Neural cell (in vitro differentiated cells): Measurements from ENCODE around the gene FAM43A. TPM values are rescaled to one million over a fixed set of nuclear protein-coding genes. Genes with fewer than 3 reads are reported as not detected.

Source experiments
- H2AFZ ChIP-seq: fragments of 200-600, 300-800 bp; sonication (generic), shearing (Covaris generic); 2 replicates; pipeline ENCODE4 v1.6.0; 2014; ENCODE audit warnings: low read depth, mild to moderate bottlenecking, antibody characterized with exemption, low read length, moderate library complexity
- H3F3A ChIP-seq: fragments of 200-600 bp; shearing (Covaris generic); 2 replicates; pipeline ENCODE4 v1.6.1; 2016; ENCODE audit warnings: mild to moderate bottlenecking, moderate library complexity, mixed read lengths, antibody characterized with exemption, low read length; ENCODE audit not compliant: insufficient read depth, poor library complexity, severe bottlenecking
- H3K27ac ChIP-seq: fragments of 200-600, 300-800 bp; sonication (generic), shearing (Covaris generic); 2 replicates; pipeline ENCODE4 v1.5.1; 2014; ENCODE audit warnings: mild to moderate bottlenecking, low read length, moderate library complexity
- H3K27me3 ChIP-seq: fragments of 300-800, 200-600 bp; sonication (generic), shearing (Covaris generic); 2 replicates; pipeline ENCODE4 v1.6.0; 2014; ENCODE audit warnings: mild to moderate bottlenecking, low read depth, low read length, moderate library complexity; ENCODE audit not compliant: insufficient read depth
- H3K36me3 ChIP-seq: fragments of 300-800, 200-600 bp; sonication (generic), shearing (Covaris generic); 2 replicates; pipeline ENCODE4 v1.5.1; 2014; ENCODE audit warnings: mild to moderate bottlenecking, antibody characterized with exemption, low read length, moderate library complexity; ENCODE audit not compliant: insufficient read depth
- H3K4me2 ChIP-seq: fragments of 300-800, 200-600 bp; sonication (generic), shearing (Covaris generic); 2 replicates; pipeline ENCODE4 v1.6.0; 2014; ENCODE audit warnings: mild to moderate bottlenecking, low read length
- H3K4me3 ChIP-seq: fragments of 300-800, 200-600 bp; sonication (generic), shearing (Covaris generic); 2 replicates; pipeline ENCODE4 v1.5.1; 2014; ENCODE audit warnings: mild to moderate bottlenecking, low read length, moderate library complexity
- H3K79me2 ChIP-seq: fragments of 200-600 bp; shearing (Covaris generic); replicated peaks from 2 replicates; pipeline ENCODE4 v1.6.0; 2014; ENCODE audit warnings: mild to moderate bottlenecking, low read length, moderate library complexity; ENCODE audit not compliant: insufficient read depth
- H3K9ac ChIP-seq: fragments of 300-800, 200-600 bp; sonication (generic), shearing (Covaris generic); 2 replicates; pipeline ENCODE4 v1.6.1; 2016; ENCODE audit warnings: mild to moderate bottlenecking, low read length, mixed read lengths
- H3K9me2 ChIP-seq: fragments of 200-600 bp; shearing (Covaris generic); 2 replicates; pipeline ENCODE4 v1.6.1; 2016; ENCODE audit warnings: mild to moderate bottlenecking, low read length, mixed read lengths; ENCODE audit not compliant: insufficient read depth
- H3K9me3 ChIP-seq: fragments of 200-600, 300-800 bp; sonication (generic), shearing (Covaris generic); 2 replicates; pipeline ENCODE4 v1.6.1; 2016; ENCODE audit warnings: mild to moderate bottlenecking, mixed run types, low read length, moderate library complexity, mixed read lengths
- H4K20me1 ChIP-seq: fragments of 200-600 bp; shearing (Covaris generic); 2 replicates; pipeline ENCODE4 v1.6.1; 2016; ENCODE audit warnings: mild to moderate bottlenecking, mixed run types; ENCODE audit not compliant: insufficient read depth
- CTCF ChIP-seq: fragments of 450-650 bp; IDR thresholded peaks from 2 replicates; pipeline ENCODE4 v1.5.1; 2014; ENCODE audit warnings: antibody characterized with exemption, mild to moderate bottlenecking, moderate library complexity; ENCODE audit not compliant: poor library complexity, severe bottlenecking
- EP300 ChIP-seq: fragments of 450-650 bp; conservative IDR thresholded peaks from 2 replicates; pipeline ENCODE4 v1.6.1; 2014; ENCODE audit warnings: antibody characterized with exemption, mild to moderate bottlenecking, moderate library complexity; ENCODE audit not compliant: poor library complexity, severe bottlenecking
- EZH2 ChIP-seq: fragments of 200-600, 300-800 bp; shearing (Covaris generic), sonication (generic); IDR thresholded peaks from 2 replicates; pipeline ENCODE4 v1.6.1; 2014; ENCODE audit warnings: antibody characterized with exemption, low read length, borderline replicate concordance, mild to moderate bottlenecking; ENCODE audit not compliant: insufficient read depth, poor library complexity, severe bottlenecking
- MXI1 ChIP-seq: fragments of 450-650 bp; conservative IDR thresholded peaks from 2 replicates; pipeline ENCODE4 v1.6.1; 2014; ENCODE audit warnings: antibody characterized with exemption, mild to moderate bottlenecking; ENCODE audit not compliant: poor library complexity, severe bottlenecking
- POLR2AphosphoS5 ChIP-seq: IDR thresholded peaks from 2 replicates; pipeline ENCODE4 v1.6.1; 2012
- RAD21 ChIP-seq: fragments of 450-650 bp; conservative IDR thresholded peaks from 2 replicates; pipeline ENCODE4 v1.6.1; 2014; ENCODE audit warnings: antibody characterized with exemption, mild to moderate bottlenecking, moderate library complexity
- SMC3 ChIP-seq: fragments of 450-650 bp; conservative IDR thresholded peaks from 2 replicates; pipeline ENCODE4 v1.6.1; 2014; ENCODE audit warnings: antibody characterized with exemption, mild to moderate bottlenecking, moderate library complexity; ENCODE audit not compliant: poor library complexity
- TAF1 ChIP-seq: IDR thresholded peaks from 2 replicates; pipeline ENCODE4 v1.6.1; 2012; ENCODE audit warnings: low read depth
- polyA plus RNA-seq: library from polyadenylated mRNA; depleted of rRNA; stranded (reverse); fragments of >200 nt; gene quantifications from 2 replicates; pipeline ENCODE4 v1.2.3, GENCODE V29; 2014
- TF ChIP-seq, protein P1 (sequence below): IDR thresholded peaks from 2 replicates; pipeline ENCODE4 v1.6.1; 2012; ENCODE audit warnings: borderline replicate concordance

Gene FAM43A
- polyA plus RNA-seq, 1 donor from 2014 or later: 0.59 TPM

GRCh38 chr3:194647747-194648146, 37.9 kb upstream of the FAM43A start:
- Histone ChIP-seq H3K27me3 (no peaks in the 10 kb centered on the region), H3F3A (no peaks in the 10 kb centered on the region), H3K79me2 (no peaks in the 10 kb centered on the region), H3K9me2 (no peaks in the 10 kb centered on the region), H2AFZ (no peak overlapping the region), H3K4me2 (no peak overlapping the region), H4K20me1 (no peaks in the 10 kb centered on the region), H3K27ac (no peak overlapping the region), H3K9me3 (no peaks in the 10 kb centered on the region), H3K9ac (no peak overlapping the region), H3K36me3 (no peaks in the 10 kb centered on the region), H3K4me3 (no peak overlapping the region)
- TF ChIP-seq CTCF (no peak), TAF1 (no peak), POLR2AphosphoS5 (no peak), SMC3 (no peak), EZH2 (no peak), MXI1 (no peak), RAD21 (no peak), EP300 (no peak)
- TF ChIP-seq, protein P1, sequence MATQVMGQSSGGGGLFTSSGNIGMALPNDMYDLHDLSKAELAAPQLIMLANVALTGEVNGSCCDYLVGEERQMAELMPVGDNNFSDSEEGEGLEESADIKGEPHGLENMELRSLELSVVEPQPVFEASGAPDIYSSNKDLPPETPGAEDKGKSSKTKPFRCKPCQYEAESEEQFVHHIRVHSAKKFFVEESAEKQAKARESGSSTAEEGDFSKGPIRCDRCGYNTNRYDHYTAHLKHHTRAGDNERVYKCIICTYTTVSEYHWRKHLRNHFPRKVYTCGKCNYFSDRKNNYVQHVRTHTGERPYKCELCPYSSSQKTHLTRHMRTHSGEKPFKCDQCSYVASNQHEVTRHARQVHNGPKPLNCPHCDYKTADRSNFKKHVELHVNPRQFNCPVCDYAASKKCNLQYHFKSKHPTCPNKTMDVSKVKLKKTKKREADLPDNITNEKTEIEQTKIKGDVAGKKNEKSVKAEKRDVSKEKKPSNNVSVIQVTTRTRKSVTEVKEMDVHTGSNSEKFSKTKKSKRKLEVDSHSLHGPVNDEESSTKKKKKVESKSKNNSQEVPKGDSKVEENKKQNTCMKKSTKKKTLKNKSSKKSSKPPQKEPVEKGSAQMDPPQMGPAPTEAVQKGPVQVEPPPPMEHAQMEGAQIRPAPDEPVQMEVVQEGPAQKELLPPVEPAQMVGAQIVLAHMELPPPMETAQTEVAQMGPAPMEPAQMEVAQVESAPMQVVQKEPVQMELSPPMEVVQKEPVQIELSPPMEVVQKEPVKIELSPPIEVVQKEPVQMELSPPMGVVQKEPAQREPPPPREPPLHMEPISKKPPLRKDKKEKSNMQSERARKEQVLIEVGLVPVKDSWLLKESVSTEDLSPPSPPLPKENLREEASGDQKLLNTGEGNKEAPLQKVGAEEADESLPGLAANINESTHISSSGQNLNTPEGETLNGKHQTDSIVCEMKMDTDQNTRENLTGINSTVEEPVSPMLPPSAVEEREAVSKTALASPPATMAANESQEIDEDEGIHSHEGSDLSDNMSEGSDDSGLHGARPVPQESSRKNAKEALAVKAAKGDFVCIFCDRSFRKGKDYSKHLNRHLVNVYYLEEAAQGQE: no peak

DNA sequence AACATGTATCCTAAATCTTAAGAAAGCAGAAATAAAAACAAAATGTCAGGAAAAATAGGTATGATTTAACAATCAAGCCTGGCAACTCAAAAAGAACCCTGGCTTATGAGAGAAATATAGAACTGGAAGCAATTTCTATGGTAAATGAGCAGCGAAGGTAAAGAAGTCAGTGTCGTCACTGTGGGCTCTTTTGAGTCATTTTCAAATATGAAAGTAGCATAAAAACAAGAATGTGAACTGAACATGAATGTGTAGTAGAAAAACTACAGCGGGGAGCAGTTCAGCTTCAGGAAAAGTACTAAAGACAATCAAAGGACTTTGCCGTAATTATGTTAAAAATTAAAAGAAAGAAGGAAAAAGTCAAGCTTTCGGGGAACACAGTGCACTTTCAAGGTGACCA, 31.2 kb upstream of the FAM43A start:
- Histone ChIP-seq H3K36me3 (peaks cover 4% of the 10 kb centered on the region), H3K9me2 (no peaks in the 10 kb centered on the region), H3K4me3 (no peak overlapping the region), H3F3A (no peaks in the 10 kb centered on the region), H3K27me3 (no peaks in the 10 kb centered on the region), H3K27ac (no peak overlapping the region), H3K9ac (no peak overlapping the region), H3K4me2 (no peak overlapping the region), H3K9me3 (no peaks in the 10 kb centered on the region), H2AFZ (no peak overlapping the region), H4K20me1 (no peaks in the 10 kb centered on the region), H3K79me2 (no peaks in the 10 kb centered on the region)
- TF ChIP-seq EZH2 (no peak), TAF1 (no peak), MXI1 (no peak), CTCF (no peak), EP300 (no peak), RAD21 (no peak), SMC3 (no peak), POLR2AphosphoS5 (no peak)
- TF ChIP-seq, protein P1: no peak
